NCI-H69 (cell line): ENCODE results near the gene NR1I3.
"Not testable (repeated sequence)": the region's sequence is repeated elsewhere in the genome, so short reads cannot be mapped to it uniquely, and the experiment has no call there.

ENCODE experiments used
- DNase-seq: peaks from one replicate; lab custom pipeline; 2025; lab: John Stamatoyannopoulos, UW

NR1I3 gene, protein sequence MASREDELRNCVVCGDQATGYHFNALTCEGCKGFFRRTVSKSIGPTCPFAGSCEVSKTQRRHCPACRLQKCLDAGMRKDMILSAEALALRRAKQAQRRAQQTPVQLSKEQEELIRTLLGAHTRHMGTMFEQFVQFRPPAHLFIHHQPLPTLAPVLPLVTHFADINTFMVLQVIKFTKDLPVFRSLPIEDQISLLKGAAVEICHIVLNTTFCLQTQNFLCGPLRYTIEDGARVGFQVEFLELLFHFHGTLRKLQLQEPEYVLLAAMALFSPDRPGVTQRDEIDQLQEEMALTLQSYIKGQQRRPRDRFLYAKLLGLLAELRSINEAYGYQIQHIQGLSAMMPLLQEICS

DNA sequence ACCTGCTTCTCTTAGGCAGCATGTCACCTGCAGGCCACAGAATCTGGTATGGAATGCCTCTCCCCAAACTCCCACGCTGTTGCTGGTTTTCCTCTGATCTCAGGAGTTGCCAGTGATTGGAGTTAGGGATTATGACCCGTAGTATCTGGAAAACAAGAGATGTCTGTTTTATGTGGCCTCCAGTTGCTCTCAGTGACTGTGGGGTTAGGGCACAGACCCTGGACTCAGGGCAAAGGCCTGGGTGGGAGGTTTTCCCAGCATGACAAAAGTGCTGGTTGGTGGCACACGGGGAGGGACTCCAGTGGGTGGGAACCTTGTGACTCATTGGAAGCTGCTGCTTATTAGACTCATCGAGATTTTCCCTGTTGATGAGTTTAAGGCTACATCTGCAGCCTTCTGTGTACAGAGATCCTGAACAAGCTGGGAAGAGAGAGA, at the start of gene NR1I3:
NR1I3 (minus strand) TSS at position 165 of the 435 bp plus-strand sequence. CDS start 1,638 bp downstream, outside the sequence.
- no peak for DNase-seq

DNA sequence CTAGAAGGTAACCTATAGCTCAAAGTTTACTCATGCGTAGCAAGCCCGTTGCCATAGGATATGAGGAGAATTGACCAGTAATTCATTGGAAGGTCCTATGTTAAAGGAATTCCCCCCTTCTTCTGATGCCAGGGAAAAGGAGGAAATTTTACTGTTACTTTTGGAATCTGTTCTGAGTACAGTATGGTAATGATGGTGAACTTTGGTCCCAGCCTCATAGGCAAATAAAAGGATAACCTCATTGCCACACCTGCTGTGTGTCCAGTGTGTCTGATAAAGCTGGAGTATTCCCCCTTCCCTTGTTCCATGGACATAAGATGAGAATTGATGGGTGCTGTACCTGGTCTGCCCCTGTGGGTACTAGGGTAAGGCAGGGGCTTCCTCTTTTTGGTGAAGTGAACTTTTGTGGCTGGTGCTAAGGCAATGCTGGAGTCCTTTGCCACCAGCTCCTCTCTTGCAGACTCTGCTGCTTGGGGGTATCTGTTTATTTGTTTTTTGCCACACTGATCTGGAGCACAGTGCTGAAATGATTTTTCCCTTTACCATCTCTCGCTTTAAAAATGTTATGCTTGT, 49.6 kb upstream of the NR1I3 start:
- DNase-seq = no peak

DNA sequence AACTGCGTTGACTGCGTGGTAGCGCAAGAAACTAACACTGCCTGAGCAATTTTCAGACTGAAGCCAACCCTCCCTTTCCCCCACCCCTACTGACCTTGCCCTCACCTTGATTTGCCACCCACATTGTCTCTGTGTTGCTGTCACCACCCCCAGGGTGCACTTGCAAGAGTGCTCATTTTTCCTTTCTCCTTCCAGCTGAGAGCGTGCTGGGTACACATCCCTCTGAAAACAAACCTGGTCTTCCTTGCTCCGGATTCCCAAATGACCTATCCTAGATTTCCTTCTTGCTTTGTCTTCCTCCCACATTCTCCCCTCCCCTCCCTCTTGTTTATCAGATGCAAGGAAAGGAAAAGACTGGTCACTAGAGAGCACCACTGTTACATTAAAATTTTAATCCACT, 47.5 kb upstream of the NR1I3 start:
- DNase-seq = peak; percentile 66

DNA sequence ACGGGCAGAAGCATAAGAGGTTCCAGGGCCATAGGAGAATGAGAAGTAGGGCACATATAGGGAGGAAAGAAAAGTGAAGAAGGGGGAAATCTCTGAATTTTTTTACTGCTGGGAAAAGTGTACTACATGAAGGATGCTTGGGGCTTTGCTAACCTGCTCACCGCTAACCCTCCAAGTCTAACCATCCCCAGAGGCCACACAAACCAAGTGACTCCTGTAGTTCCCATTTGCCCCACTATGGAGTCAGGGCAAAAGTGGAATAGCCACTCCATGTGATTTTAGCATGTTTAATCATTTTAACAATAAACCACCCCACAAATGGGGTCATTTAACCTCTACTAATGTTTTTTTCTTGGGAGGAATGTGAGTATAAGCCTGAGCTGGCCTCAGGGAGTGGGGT, 47.1 kb upstream of the NR1I3 start:
- DNase-seq = no peak

DNA sequence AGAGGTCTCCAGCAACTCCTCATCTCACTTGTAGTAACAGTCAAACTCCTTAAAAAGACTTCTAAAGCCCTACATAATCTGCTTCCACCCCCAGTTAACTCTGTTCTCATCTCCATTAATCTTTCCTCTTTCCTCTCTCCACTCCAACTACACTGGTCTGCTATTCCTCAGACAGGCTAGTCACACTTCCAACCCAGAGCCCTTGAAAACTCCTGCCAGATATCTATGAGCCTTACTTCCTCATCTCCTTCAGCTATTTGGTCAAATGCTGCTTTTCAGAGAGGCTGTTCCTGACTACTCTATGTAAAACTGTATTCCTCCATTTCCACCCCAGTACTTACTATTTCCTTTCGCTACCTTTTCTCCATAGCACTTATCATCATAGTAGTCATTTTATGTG, 45.0 kb upstream of the NR1I3 start:
- no peak for DNase-seq

DNA sequence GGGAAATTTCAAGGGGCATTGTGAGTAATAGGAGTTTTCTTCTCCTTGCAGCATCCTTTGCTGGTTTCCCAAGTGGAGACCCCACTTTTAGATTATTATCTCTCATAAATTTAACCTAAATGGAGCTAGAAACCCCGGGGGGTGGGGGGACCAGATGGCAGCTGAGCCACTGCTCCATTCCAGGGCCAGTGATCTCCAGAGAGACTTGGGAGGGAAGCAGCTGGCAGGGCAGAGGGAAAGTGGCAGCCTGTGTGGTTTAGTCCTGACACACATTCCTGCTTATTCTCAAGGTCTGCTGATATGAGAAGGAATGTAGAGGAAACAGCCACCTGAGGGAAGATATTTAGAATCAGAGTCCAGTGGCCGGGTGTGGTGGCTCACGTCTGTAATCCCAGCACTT, 36.9 kb upstream of the NR1I3 start:
- DNase-seq = peak; percentile 51

DNA sequence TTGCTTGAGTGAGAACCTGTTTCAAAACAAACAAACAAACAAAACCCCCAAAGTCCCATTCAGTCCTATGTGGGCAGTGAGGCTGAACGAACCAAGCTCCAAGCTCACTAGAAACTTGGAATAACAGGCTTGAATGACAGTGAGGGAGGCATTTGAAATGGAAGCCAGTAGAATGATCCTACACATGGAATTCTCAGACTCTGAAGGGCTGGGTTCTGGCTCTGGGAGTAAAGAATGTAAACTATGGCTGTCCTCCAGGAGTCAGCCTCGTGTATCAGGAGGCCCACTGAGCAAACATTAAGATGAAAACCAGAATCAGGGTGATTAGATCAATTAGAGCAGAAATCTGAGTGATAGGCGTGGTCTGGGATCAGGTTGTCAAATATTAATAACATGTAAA, 35.4 kb upstream of the NR1I3 start:
- DNase-seq = no peak

DNA sequence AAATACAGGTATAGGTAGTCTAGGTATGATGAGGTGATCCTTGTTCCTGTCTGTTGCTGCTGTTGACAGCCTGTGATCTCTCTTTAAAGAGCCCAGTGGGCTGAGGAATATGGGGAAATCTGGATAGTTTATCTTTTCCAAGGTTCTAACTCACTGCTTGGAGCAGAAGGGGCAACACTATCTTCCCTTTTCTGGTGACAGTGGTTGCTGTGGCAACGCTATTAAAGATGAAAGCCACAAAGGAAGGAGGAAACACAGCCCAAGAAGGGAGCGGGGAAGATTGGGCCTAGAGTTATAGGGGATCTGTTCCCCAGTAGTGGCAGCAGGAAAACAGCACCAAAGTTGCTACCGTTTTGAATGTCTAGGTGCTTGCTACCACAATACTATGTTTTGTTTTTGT, 29.3 kb upstream of the NR1I3 start:
- no peak for DNase-seq

DNA sequence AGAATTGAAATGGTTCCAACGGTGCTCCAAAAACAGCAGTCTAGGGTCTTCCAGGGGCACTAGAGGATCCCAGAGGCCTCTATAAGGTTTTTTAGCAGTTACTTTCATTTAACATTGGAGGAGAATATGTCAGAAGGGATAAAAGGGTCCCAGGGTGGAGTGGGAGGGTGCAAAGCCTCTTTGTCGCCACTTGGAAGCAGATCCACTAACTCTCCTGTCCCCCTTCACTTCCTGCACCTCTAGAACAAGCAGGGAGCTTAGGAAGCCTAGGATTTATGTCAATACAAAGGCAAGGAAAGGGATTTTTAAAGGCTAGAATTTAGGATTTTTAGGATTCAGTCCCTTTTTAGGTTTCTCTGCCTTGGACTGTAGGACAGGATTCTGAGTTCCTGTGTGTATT, 28.8 kb upstream of the NR1I3 start:
- no peak for DNase-seq

DNA sequence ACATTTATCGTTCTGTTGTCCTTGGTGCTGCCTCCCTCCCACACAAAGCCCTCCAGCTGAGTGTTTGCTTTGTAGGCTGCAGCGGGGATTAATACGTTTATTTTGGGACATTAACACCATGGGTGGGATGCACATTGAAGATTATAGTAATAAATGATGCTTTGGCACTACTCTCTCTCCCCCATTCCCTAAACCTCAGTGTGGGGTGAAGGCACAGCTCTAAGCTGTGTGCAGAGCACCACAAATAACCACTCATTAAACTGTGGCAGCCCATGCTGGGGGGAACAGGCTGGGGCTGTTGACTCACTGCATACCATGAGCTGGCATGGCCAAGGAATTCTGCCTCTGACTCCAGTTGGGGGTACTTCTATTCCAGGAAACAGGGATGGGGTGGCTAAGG, 28.2 kb upstream of the NR1I3 start:
- peak; percentile 70 for DNase-seq

DNA sequence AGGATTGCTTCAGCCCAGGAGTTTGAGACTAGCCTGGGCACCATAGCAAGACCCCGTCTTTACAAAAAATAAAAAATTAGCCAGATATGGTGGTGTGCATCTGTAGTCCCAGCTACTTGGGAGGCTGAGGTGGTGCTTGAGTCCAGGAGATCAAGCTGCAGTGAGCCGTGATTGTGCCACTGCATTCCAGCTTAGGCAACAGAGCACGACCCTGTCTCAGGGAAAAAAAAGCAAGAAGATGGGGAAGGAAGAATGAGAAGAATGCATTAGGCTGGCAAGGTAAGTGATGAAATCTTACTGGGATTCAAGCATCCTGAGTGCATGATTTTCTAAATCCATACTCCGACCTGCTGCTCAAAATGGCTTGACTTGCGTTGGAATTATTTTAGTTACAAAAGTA, 27.3 kb upstream of the NR1I3 start:
- no peak for DNase-seq

DNA sequence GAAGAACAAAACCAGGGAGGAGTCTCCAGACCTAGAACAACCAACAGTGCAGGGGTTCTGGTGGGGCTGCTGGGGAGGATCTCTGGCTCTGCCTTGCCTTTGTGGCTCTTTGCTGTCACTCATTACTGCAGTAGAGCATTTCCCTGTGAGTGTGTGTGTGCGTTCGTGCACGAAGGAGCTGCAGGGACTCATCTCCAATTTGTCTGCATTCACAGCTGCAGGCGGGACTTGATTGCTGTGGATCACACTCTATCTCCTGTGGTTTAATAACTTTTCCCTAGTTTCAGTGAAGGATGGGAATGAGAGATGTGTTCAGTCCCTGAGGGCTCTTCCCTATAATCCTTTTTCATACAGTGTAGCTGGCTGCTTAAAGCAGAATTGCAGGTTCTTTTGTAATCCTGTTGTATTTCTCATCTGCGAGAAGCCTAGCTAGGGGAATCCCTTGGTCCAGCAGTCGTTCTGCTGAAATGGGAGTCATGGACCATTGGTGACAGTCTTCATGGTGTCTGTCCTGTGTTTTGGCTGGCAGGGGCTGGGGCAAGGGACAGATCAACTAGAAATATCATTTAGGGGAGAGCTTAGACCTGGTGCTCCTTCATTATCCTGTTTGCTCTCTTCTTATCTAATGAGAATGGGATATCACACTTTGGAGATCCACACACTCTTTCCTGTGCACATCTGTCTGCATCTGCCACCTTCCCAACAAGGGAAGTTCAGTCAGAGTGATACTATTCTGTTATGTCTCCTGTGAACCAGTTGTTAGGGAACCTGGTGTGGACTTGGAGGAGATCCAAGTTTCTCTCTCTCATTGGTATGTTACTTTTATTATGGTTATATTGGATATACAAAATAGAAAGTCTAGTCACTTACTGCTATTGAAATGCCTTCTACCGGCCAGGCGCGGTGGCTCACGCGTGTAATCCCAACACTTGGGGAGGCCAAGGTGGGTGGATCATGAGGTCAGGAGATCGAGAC, 23.5 kb upstream of the NR1I3 start:
- DNase-seq = peak; percentile 67

DNA sequence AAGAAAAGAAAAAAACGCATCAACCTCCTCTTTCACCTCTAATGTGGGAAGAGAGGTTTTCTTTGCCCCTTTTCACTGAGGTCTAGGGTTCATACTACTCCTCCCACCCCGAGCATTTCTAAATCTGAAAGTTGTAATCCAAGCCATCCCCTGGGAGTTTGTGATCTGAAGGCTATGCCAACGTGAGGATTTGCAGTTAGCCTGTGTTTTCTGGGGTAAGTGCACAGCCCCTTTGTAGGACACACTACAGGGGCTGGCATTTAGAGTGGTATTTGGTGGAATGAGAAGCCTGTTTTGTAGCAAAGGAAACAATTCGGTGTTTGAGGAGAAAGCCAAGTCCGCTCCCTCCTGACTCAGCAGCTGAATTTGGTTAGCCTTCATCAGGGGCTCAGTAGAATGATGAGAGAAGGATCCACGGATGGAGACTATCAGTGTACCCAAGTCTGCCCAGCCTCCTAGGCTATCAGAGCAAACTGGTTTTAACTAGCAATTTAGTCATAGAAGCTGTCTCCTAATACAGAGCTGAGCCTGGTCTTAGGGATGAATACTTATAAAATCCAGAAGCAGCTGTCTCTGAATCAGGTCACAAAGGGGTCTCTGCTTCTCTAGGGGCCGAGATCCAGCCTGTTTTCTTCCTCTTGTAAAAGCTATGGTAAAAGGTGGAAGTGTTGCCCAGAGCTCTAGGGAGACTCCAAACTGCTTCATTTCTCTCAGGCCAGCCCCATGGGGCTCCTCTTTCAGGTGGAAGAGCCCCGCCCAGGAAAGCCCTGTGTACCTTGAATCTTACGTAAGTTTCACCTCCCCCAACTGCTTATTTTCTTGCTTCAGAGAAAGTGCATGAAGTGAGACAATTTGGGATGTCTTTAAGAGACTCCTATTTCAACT, 22.6 kb upstream of the NR1I3 start:
- peak; percentile 73 for DNase-seq

DNA sequence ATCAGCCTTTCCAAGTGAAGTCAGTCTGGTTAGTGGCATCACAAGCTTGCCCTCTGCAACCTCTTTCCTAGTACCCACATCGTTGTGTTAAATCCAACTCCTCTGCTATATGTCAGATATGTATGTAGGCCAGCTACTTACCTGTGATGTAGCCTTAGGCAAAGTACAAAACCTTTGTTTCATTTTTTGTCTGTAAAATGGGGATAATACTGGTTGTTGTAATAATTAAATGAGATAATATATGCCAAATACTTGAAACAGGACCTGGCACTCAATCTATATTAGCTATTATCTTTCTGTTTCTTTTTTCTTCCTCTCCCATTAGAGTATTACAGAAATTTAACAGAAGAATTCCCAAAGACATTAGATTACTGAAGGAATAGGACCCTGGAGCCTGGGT, 21.8 kb upstream of the NR1I3 start:
- no peak for DNase-seq

DNA sequence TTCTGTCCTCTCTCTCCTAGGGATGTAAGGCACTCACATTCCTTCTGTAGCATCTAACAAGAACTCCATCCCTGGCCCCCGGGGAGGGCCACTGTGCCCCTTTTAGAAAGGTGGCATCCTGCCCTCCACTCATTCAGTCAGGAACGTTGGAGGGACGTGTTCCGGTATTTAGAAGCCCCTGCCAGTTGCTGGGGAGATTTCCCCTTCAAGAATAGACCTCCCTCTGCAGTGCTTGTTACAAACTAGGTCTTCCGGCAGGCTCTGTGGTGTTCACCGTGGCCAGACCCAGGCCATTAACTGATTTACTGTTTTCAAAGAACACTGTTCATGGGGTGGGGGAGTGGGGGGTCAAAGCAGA, 21.3 kb upstream of the NR1I3 start:
- no peak for DNase-seq

DNA sequence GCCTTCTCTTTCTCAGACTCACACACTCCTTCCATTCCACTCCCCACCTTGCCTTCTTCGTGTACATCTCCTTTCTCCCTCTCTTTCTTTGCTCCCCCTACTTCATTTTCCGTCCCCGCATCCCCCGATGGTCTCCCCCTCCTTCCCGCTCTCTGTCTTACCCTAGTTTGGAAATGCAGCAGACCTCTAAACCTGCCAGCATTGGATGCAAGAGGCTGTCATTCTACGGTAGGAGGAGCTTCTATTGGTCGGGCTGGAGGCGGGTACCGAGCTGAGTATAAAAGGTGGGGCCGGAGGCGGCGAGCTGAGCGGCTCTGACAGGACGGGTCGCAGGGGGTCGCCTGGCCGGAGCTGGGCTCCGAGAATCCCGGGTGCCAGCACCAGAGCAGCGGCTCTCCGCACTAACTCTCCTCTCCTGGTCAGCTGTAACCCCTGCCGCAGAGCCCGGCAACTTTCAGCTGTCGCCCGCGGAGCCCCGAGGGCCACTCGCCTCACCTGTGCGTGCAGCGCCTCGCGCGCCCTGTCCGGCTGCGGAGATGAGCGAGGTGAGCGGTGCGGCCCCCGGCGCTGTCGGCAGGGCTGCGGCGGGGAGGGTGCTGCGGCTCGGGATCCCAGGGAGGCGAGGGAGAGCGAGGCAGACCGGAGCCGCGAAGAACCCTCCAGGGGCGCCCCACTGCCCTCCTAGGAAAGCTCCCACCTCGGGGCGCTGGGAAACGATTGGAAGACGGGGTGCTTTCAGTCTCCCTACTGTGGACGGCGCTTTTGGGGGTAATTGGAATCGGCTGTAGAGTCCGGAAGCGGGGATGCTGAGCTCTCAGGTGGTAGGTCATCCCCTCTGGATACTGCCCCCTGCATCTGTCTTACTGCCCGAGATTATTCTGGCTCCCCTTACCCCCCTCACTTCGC, 20.7 kb upstream of the NR1I3 start, which contains the start of gene PCP4L1:
PCP4L1 (plus strand) TSS at position 307 of the 906 bp plus-strand sequence; CDS start at position 537, 230 bp downstream.
- peak; percentile 69 for DNase-seq

DNA sequence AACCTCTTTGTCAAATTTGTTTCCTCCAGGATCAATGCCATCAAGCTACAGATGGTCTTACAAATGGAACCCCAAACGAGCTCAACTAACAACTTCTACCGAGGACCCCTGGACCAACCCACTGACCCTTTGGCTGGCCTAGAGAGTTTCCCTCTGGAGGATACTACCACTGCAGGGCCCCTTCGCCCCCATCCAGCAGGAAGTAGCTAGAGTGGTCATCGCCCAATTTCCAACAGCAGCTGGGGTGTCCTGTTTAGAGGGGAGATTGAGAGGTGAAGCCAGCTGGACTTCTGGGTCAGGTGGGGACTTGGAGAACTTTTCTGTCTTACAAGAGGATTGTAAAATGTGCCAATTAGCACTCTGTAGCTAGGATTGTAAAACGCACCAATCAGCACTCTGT, 19.1 kb upstream of the NR1I3 start:
- not testable (repeated sequence) for DNase-seq

DNA sequence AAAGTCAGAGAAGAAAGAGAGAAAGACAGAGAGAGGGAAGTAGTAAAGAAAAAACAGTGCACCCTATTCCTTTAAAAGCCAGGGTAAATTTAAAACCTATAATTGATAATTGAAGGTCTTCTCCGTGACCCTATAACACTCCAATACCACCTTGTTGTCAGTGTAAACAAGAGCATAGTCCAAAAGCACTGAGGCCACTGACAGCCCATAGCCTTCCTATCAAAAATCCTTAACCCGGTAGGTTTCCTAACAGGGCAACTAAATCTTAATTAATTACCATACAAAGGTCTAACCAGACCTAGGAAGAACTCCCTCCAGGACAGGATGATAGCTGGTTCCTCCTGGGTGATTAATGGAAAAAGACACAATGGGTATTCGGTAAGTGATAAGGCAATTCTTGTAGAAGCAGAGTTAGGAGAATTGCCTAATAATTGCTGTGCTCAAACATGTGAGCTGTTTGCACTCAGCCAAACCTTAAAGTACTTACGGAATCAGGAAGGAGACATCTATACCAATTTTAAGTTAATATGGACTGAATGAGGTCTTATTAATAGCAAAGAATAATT, 18.0 kb upstream of the NR1I3 start:
- DNase-seq = not testable (repeated sequence)

DNA sequence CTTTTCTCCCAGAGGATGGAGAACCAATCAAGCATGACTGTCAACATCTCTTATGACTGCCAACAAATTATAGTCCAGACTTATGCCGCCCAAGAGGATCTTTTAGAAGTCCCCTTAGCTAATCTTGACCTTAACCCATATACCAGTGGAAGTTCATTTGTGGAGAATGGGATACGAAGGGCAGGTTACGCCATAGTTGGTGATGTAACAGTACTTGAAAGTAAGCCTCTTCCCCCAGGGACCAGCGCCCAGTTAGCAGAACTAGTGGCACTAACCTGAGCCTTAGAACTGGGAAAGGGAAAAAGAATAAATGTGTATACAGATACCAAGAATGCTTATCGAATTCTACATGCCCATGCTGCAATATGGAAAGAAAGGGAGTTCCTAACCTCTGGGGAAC, 17.3 kb upstream of the NR1I3 start:
- DNase-seq = not testable (repeated sequence)

DNA sequence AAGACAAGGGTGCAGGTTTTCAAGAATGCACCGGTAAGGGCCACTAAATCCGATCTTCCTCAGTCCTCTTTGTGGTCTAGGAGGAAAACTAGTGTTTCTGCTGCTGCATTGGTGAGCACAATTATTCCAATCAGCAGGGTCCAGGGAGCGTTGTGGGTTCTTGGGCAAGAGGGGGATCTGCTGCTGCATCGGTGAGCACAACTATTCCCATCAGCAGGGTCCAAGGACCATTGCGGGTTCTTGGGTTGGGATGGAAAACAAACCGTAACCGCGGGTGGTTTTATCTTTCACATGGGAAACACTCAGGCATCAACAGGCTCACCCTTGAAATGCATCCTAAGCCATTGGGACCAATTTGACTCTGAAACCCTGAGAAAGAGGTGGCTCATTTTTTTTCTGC, 13.6 kb upstream of the NR1I3 start:
- DNase-seq = no peak
